SK-N-SH (cell line): Measurements from ENCODE around the gene SLIT1. TPM values are rescaled to one million over a fixed set of nuclear protein-coding genes. Genes with fewer than 3 reads are reported as not detected.

Experiments
- CTCF ChIA-PET: fragments of 300-600, 350-600 bp; formaldehyde crosslinking; extraction: SDS; loops from one replicate; lab custom pipeline; 2021; lab: Yijun Ruan, JAX
- POLR2A ChIA-PET: fragments of 350-600 bp; sonication (Branson Sonifier 250); formaldehyde crosslinking; extraction: SDS; loops from one replicate; lab custom pipeline; 2020; ENCODE audit warnings: antibody characterized with exemption, inconsistent platforms; lab: Yijun Ruan, JAX
- DNase-seq: peaks from one replicate; pipeline ENCODE4 v3.0.0; 2012
- H2AFZ ChIP-seq: fragments of 200-600 bp; sonication (generic); 2 replicates; pipeline ENCODE4 v1.8.1; 2016; ENCODE audit warnings: antibody characterized with exemption, mild to moderate bottlenecking, low read depth
- H3F3A ChIP-seq: fragments of 200-600 bp; sonication (generic); replicated peaks from 2 replicates; pipeline ENCODE3; 2016; ENCODE audit warnings: antibody characterized with exemption, mild to moderate bottlenecking; ENCODE audit not compliant: insufficient read depth
- H3K27ac ChIP-seq, 2 experiments: fragments of 200-500 bp in 1 of 2; fragments of 200-600 bp in 1 of 2; sonication (Bioruptor generic) in 1 of 2; sonication (generic), shearing (Covaris generic) in 1 of 2; 2 replicates each; pipeline versions ENCODE4 v1.5.1 to v1.6.1; 2014 to 2016; ENCODE audit warnings: low read depth in 2 of 2, inconsistent platforms in 1 of 2, low read length in 1 of 2, mild to moderate bottlenecking in 1 of 2, mixed read lengths in 1 of 2
- H3K27me3 ChIP-seq: fragments of 200-600 bp; sonication (generic), shearing (Covaris generic); 2 replicates; pipeline ENCODE4 v1.6.1; 2016; ENCODE audit warnings: mixed run types; ENCODE audit not compliant: insufficient read depth
- H3K36me3 ChIP-seq, 2 experiments: fragments of 200-500 bp in 1 of 2; fragments of 200-600 bp in 1 of 2; sonication (Bioruptor generic) in 1 of 2; sonication (generic) in 1 of 2; replicated peaks in 1 of 2; 2 replicates each; pipeline versions ENCODE3 to v1.5.1; 2014 to 2016; ENCODE audit warnings: low read length in 1 of 2, mild to moderate bottlenecking in 1 of 2; ENCODE audit not compliant: insufficient read depth in 2 of 2, control insufficient read depth in 1 of 2
- H3K4me1 ChIP-seq, 2 experiments: fragments of 200-500 bp in 1 of 2; fragments of 200-600 bp in 1 of 2; sonication (Bioruptor generic) in 1 of 2; sonication (generic), shearing (Covaris generic) in 1 of 2; 2 replicates each; pipeline versions ENCODE4 v1.5.1 to v1.6.1; 2014 to 2016; ENCODE audit warnings: low read depth in 1 of 2, low read length in 1 of 2, mixed run types in 1 of 2; ENCODE audit not compliant: insufficient read depth in 2 of 2, control insufficient read depth in 1 of 2
- H3K4me2 ChIP-seq: fragments of 200-600 bp; sonication (generic), shearing (Covaris generic); 2 replicates; pipeline ENCODE4 v1.6.1; 2017; ENCODE audit warnings: mixed run types
- H3K4me3 ChIP-seq, 2 experiments: fragments of 200-500 bp in 1 of 2; fragments of 200-600 bp in 1 of 2; sonication (Bioruptor generic) in 1 of 2; sonication (generic), shearing (Covaris generic) in 1 of 2; 2 replicates each; pipeline versions ENCODE4 v1.5.1 to v1.8.1; 2014 to 2016; ENCODE audit warnings: low read depth in 2 of 2, inconsistent platforms in 1 of 2, low read length in 1 of 2, mild to moderate bottlenecking in 1 of 2, mixed read lengths in 1 of 2, moderate library complexity in 1 of 2
- H3K79me2 ChIP-seq: fragments of 200-600 bp; sonication (generic); 2 replicates; pipeline ENCODE4 v1.8.1; 2017; ENCODE audit warnings: mild to moderate bottlenecking; ENCODE audit not compliant: insufficient read depth
- H3K9ac ChIP-seq: fragments of 200-600 bp; sonication (generic); 2 replicates; pipeline ENCODE4 v1.6.1; 2017; ENCODE audit warnings: mixed run types
- H3K9me2 ChIP-seq: fragments of 200-600 bp; sonication (generic); 2 replicates; pipeline ENCODE4 v1.6.1; 2017; ENCODE audit warnings: mixed run types
- H3K9me3 ChIP-seq: fragments of 200-600 bp; sonication (generic); 2 replicates; pipeline ENCODE4 v1.6.1; 2017; ENCODE audit warnings: mixed run types, mild to moderate bottlenecking, moderate library complexity
- H4K20me1 ChIP-seq: fragments of 200-600 bp; sonication (generic); 2 replicates; pipeline ENCODE4 v1.6.1; 2017; ENCODE audit warnings: mild to moderate bottlenecking, mixed run types; ENCODE audit not compliant: insufficient read depth
- CTCF ChIP-seq: fragments of 200-600 bp; sonication (generic); IDR thresholded peaks from 2 replicates; pipeline ENCODE4 v1.6.1; 2017; ENCODE audit warnings: antibody characterized with exemption, mild to moderate bottlenecking, moderate library complexity
- ELF1 ChIP-seq: IDR thresholded peaks from 2 replicates; pipeline ENCODE4 v1.4.0; 2012
- EP300 ChIP-seq, 2 experiments: IDR thresholded peaks; 2 replicates each; pipeline versions ENCODE4 v1.4.0 to v1.6.1; 2012; ENCODE audit warnings: borderline replicate concordance in 1 of 2, low read depth in 1 of 2, low read length in 1 of 2
- FOXJ3 ChIP-seq: sonication (generic); formaldehyde crosslinking; IDR thresholded peaks from 2 replicates; pipeline ENCODE4 v1.5.1; 2020; ENCODE audit warnings: mild to moderate bottlenecking, missing genetic modification reagents
- IRF3 ChIP-seq: fragments of 150-350 bp; IDR thresholded peaks from 2 replicates; pipeline ENCODE4 v1.6.1; 2016; ENCODE audit warnings: mild to moderate bottlenecking, low read depth, low read length
- MAX ChIP-seq: IDR thresholded peaks from 2 replicates; pipeline ENCODE4 v1.4.0; 2012; ENCODE audit warnings: low read depth
- MXI1 ChIP-seq: IDR thresholded peaks from 2 replicates; pipeline ENCODE4 v1.6.1; 2012; ENCODE audit warnings: mild to moderate bottlenecking, low read depth, low read length, improper control_type of control experiment
- NRF1 ChIP-seq: IDR thresholded peaks from 2 replicates; pipeline ENCODE4 v1.6.1; 2012; ENCODE audit warnings: low read depth, mild to moderate bottlenecking, low read length
- POLR2AphosphoS5 ChIP-seq: IDR thresholded peaks from 2 replicates; pipeline ENCODE4 v1.6.1; 2012; ENCODE audit warnings: low read depth, low read length
- RCOR1 ChIP-seq: fragments of 150-350 bp; IDR thresholded peaks from 2 replicates; pipeline ENCODE4 v1.6.1; 2017; ENCODE audit warnings: antibody characterized with exemption, low read length
- REST ChIP-seq: IDR thresholded peaks from 2 replicates; pipeline ENCODE4 v1.6.1; 2012; ENCODE audit warnings: mild to moderate bottlenecking, low read depth, low read length, moderate library complexity
- RXRA ChIP-seq: IDR thresholded peaks from 2 replicates; pipeline ENCODE4 v1.4.0; 2012; ENCODE audit warnings: low read depth, mild to moderate bottlenecking, borderline replicate concordance
- SIN3A ChIP-seq: IDR thresholded peaks from 2 replicates; pipeline ENCODE4 v1.6.1; 2012; ENCODE audit warnings: low read depth, mild to moderate bottlenecking, low read length, moderate library complexity, borderline replicate concordance
- TCF12 ChIP-seq: IDR thresholded peaks from 2 replicates; pipeline ENCODE4 v1.4.0; 2012
- USF2 ChIP-seq: fragments of 150-350 bp; IDR thresholded peaks from 2 replicates; pipeline ENCODE4 v1.6.1; 2017; ENCODE audit warnings: antibody characterized with exemption, low read length, low read depth, borderline replicate concordance
- YY1 ChIP-seq: IDR thresholded peaks from 2 replicates; pipeline ENCODE4 v1.4.0; 2012; ENCODE audit warnings: low read depth, mild to moderate bottlenecking
- WGBS: methylation state at CpG from one replicate; pipeline ENCODE4 v1.1.6; 2017; ENCODE audit warnings: low lambda C conversion rate; 5-methylcytosine and 5-hydroxymethylcytosine counted together
- polyA plus RNA-seq, 3 experiments: library from polyadenylated mRNA; depleted of rRNA; stranded (reverse); fragments of >200 nt; gene quantifications; 2 replicates each; pipeline ENCODE4 v1.2.3, GENCODE V29; 2012

The SLIT1 gene
- polyA plus RNA-seq, 1 of the 3 experiments (the other 2 are of a cell fraction), result 0.05 TPM

GRCh38 chr10:97048649-97049427 lies 136.9 kb downstream of the SLIT1 start:
- no peak for DNase-seq
- Histone ChIP-seq H3K27me3 (peaks cover 9% of the 10 kb centered on the region; the same call in 1 of the 2 replicates), H3K4me3 (no peak overlapping the region), H2AFZ (no peak overlapping the region), H3K36me3 (no peaks in the 10 kb centered on the region), H3K9me2 (no peaks in the 10 kb centered on the region), H3F3A (no peaks in the 10 kb centered on the region), H3K9me3 (no peaks in the 10 kb centered on the region), H3K4me2 (no peak overlapping the region), H4K20me1 (no peaks in the 10 kb centered on the region), H3K79me2 (no peaks in the 10 kb centered on the region), H3K4me1 (peaks cover 0 to 13% of the 10 kb centered on the region in 2 experiments; a peak in 2 of 4 replicates), H3K9ac (no peak overlapping the region), H3K27ac (no peak overlapping the region)
- TF ChIP-seq RXRA, result no peak
- no peak for TF ChIP-seq EP300 (IDR thresholded peaks at IDR 0.05; ENCODE audit: borderline replicate concordance in 1 of 2, low read depth in 1 of 2, low read length in 1 of 2)
- no peak for TF ChIP-seq MXI1
- no peak for TF ChIP-seq FOXJ3 (CRISPR knock-in tag)
- no peak for TF ChIP-seq IRF3
- no peak for TF ChIP-seq POLR2AphosphoS5
- no peak for TF ChIP-seq MAX
- no peak for TF ChIP-seq YY1
- TF ChIP-seq RCOR1, result no peak
- ChIA-PET CTCF (interaction anchor here (1.1 to 4.6 kb wide), 7 partner anchors 11 to 186 kb away, joined by 3 to 30 read pairs (median 7); no protein-coding TSS in a partner anchor), POLR2A (no interaction called here)
- WGBS, result 58% methylated on average over 11 of the region's 23 CpGs

GRCh38 chr10:97047788-97048187 lies 138.0 kb downstream of the SLIT1 start:
- WGBS, result 50% methylated on average over 5 of the region's 9 CpGs
- CTCF ChIA-PET, result interaction anchor here (1.1 to 2.5 kb wide), 5 partner anchors 11 to 187 kb away, joined by 4 to 12 read pairs (median 7); no protein-coding TSS in a partner anchor
- POLR2A ChIA-PET, result no interaction called here
- TF ChIP-seq SIN3A (no peak), ELF1 (no peak), FOXJ3 (CRISPR knock-in tag) (no peak), RXRA (no peak), TCF12 (no peak), NRF1 (no peak), POLR2AphosphoS5 (no peak), REST (no peak), MAX (no peak), CTCF (no peak), USF2 (no peak), RCOR1 (no peak)

More at GRCh38 chr10:97047788-97048187, 138.0 kb downstream of the SLIT1 start:
- H3K9me2 ChIP-seq, result no peaks in the 10 kb centered on the region
- H2AFZ ChIP-seq, result no peak overlapping the region
- H4K20me1 ChIP-seq, result no peaks in the 10 kb centered on the region
- no peak overlapping the region for H3K9ac ChIP-seq
- no peaks in the 10 kb centered on the region for H3K36me3 ChIP-seq
- H3K27ac ChIP-seq, result no peak overlapping the region
- no peaks in the 10 kb centered on the region for H3F3A ChIP-seq
- H3K79me2 ChIP-seq, result no peaks in the 10 kb centered on the region
- peaks cover 0 to 7% of the 10 kb centered on the region in 2 experiments; a peak in 1 of 4 replicates for H3K4me1 ChIP-seq
- no peaks in the 10 kb centered on the region for H3K9me3 ChIP-seq
- no peak overlapping the region for H3K4me3 ChIP-seq
- no peak for DNase-seq
- no peak overlapping the region for H3K4me2 ChIP-seq
- peaks cover 9% of the 10 kb centered on the region; the same call in 1 of the 2 replicates for H3K27me3 ChIP-seq
